Prostate gland (tissue), 2 donors: ENCODE results near the gene HTR2B.

ENCODE experiments used
- CTCF ChIP-seq, 4 experiments: fragments of 200-600 bp in 2 of 4; fragments of 450-650 bp in 2 of 4; sonication (generic) in 2 of 4; IDR thresholded peaks; 1 replicate in 3 of 4; 2 replicates in 1 of 4; pipeline ENCODE4 v1.5.1; 2016 to 2019; ENCODE audit warnings: antibody characterized with exemption in 4 of 4, mild to moderate bottlenecking in 2 of 4, moderate library complexity in 2 of 4
- POLR2A ChIP-seq: fragments of 450-650 bp; IDR thresholded peaks from one replicate; pipeline ENCODE4 v1.6.1; 2016; ENCODE audit warnings: antibody characterized with exemption, mild to moderate bottlenecking
- POLR2AphosphoS5 ChIP-seq: sonication (generic); formaldehyde crosslinking; IDR thresholded peaks from one replicate; pipeline ENCODE4 v1.6.1; 2017; ENCODE audit warnings: antibody characterized with exemption

DNA sequence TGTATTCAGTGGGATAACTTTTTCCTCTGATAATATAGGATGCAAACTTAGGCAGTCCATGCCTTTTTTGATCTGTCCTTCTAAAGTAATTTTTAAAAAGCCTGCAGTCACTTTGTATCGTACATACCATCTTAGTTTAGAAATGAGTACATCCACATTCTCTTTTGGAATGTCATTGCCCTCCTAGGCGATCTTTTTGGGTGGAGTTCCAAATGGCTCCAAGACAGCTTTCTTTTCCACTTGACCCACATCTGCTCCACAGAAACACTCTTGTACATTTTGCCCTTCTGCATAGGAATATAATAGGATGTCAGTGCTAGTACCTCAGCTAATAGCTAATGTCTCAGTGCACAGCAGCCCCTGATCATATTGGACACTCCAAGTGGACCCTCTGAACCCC is 21.8 kb upstream of the HTR2B start:
- no peak for TF ChIP-seq CTCF (IDR thresholded peaks at IDR 0.05)
- no peak for TF ChIP-seq POLR2A
- TF ChIP-seq POLR2AphosphoS5 = no peak
